ENCODE measurements around the gene ZMYND19.
"Not testable (repeated sequence)": the region's sequence is repeated elsewhere in the genome, so short reads cannot be mapped to it uniquely, and the experiment has no call there.

ZMYND19 gene

DNA sequence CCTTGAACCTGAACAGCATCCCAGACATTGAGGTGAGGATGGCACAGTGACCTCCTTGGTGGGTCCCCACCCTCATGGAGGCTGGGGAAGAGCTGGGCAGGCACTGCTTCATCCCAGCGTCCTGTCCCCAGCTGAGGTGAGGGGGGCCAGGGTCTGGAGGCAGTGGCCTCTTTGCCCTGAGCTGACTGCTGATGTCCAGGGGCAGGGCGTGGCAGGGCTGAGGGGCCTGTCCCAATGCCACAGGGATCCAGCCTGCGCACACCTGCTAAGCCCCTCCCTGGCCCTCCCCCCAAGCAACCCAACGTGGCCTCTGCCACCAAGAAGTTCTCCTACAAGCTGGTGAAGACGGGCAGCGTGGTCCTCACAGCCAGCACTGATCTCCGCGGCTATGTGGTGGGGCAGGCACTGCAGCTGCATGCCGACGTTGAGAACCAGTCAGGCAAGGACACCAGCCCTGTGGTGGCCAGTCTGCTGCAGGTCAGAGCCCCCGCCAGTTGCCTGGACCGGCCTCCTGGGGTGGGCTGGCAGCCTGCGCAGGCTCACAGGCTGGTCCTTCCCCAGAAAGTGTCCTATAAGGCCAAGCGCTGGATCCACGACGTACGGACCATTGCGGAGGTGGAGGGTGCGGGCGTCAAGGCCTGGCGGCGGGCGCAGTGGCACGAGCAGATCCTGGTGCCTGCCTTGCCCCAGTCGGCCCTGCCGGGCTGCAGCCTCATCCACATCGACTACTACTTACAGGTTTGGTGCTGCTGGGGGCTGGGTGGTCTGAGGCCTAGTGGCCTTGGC, 23.6 kb upstream of the ZMYND19 start:
- no peak for DNase-seq

DNA sequence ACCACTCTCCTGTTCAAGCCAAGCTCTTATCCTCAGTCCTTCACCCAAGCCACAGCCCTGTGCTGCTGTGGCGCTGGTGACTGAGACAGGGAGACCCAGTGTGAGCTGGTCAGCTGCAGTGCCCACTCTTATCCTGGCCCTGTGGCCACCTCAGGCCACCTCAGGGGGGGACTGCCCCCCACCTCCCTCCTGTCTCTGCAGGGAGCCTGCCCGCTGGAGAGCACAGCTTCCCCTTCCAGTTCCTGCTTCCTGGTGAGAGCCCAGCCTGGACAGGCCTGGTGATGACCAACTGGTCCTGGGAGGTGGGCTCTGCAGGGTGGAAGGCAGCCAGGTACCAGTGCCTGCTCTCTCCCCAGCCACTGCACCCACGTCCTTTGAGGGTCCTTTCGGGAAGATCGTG, 22.9 kb upstream of the ZMYND19 start:
- no peak for DNase-seq

DNA sequence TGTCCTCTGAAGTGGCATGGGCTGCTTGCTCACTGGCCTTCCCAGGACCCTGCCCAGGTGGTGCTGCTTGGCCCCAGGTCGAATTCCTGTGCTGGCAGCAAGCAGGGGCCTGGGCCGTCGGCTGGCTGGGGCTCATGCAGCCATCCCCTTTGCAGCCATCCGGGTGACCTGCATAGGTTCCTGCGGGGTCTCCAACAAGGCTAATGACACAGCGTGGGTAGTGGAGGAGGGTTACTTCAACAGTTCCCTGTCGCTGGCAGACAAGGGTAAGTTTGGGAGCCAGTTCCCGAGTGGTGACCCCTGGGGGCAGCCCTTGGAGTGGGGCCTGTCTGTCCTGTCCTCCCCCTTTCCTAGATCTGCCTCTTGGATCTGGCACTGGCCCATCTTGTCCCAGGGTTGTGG, 22.4 kb upstream of the ZMYND19 start:
- DNase-seq: no peak

DNA sequence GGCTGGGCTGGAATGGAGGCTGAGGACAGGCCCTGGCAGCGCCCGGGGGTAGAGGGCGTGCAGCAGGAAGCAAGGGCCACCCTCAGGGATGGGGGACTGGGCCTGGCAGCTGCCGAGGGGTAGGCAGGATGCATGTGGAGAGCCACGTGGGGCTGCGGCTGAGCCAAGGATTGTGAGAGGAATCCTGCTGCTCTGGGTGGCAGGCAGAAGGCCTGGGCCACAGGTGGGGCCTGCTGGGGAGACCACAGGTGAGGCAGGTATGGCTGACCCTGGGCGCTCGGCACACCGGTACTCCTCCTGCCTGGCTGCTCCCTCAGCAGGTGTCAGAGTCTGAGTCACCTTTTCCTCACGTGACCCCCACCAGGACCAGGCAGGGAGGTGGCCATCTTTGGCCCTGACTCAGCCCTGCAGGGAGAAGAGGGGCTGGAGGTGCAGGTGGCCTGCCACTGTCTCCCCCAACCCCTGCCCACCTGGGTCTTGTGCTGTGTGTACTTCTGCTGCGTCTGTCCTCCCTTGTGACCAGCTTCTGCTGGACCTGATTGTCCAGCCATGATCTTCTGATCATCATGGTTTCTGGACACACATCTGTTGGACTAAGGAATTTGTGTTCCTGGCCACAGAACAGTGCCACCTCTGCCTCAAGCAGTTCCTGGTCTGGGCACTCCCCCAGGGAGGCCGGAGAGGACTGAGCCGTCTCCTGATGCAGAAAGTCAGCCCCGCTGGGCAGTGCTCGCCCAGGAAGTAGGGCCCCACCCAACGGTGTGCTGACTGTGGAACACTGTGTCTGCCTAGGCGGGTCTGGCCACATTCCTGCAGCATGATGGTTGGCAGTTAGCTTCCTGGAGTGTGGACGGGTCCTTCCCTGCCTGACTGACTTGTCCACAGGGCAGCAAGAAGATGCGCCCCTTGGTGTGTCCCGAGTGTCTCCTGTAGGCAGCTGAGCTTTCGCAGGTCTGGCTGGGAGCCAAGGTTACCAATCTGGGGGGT, 21.6 kb upstream of the ZMYND19 start:
- no peak for DNase-seq

DNA sequence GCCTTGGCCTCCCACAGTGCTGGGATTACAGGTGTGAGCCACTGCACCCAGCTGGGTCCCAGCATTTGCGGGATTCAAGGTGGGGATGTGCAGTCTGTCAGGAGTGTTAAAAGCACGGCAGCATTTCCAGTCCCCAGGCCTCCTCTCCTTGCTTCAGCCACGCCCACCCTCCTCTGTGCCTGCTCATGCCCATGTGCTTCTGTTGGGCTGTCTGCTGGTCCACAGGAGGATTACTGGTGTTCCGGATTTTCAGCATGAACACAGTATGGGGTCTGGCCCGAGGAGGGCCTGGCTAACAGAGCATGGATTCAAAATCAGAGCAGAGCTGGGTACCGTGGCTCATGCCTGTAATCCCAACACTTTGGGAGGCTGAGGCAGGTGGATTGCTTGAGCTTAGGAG, 20.6 kb upstream of the ZMYND19 start:
- DNase-seq: no peak

DNA sequence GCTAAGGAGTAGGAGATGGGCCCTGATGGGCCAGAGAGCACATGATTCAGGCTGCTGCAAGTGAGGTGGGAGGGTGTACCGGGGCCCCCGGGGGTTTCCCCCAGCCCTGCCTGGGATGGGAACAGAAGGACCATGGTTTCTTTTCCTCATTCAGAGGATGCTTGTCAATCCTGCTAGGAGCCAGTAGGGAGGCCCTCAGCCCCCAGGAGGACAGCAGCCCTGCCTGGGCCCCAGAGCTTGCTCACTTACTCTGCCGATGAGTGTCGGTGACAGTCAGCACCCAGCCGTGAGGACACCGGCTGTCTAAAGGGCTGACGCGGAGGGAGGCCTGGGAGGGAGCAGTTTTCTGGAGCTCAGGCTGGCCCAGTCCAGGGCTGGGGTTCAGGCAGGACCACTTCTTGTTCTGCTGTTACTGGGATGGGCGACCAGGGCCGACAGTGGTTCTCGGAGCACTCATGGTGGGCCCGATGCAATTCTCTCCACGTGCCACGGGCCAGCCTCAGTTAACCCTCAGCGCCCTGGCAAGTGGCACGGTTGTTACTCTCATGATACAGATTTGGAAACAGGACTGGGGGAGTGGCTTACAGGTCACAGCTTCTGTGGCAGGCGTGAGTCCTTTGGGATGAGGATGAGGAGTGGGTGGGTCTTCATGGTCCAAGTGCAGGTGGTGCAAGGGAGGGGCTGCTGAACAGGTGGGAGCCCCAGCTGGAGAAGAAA, 17.0 kb upstream of the ZMYND19 start:
- no peak for DNase-seq

- no peak for DNase-seq
These were observed 16.4 kb upstream of the ZMYND19 start for GRCh38 chr9:137606734-137607138.

- no peak for DNase-seq
These were observed 15.8 kb upstream of the ZMYND19 start for GRCh38 chr9:137606005-137606621.

GRCh38 chr9:137605121-137606004, 15.1 kb upstream of the ZMYND19 start, which contains the start of gene ARRDC1:
Gene ARRDC1 (plus strand): TSS chr9:137605686. CDS start chr9:137605718, 32 bp downstream.
- peak; percentile 33 to 92 (median 84) for DNase-seq

GRCh38 chr9:137604345-137605086, 14.2 kb upstream of the ZMYND19 start:
- no peak for DNase-seq

GRCh38 chr9:137603879-137604278, 13.6 kb upstream of the ZMYND19 start:
- no peak for DNase-seq

- no peak for DNase-seq
These were observed 12.3 kb upstream of the ZMYND19 start for GRCh38 chr9:137602661-137603060.

DNA sequence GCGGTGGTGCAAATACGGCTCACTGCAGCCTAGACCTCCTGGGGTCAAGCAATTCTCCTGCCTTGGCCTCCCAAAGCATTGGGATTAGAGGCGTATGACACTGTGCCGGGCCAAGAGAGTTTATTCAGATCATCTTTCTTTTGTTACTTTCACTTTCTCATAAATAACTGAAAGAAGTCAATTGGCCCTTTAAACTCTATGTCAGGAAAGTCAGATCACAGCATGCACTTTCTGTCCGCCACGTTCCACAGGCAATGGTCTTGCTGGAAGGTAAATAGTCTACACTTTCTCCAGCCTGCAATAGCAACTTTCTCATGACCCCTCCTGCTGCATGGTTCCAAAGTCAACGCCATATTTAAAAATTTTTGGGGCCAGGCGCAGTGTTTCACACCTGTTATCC, 8.6 kb upstream of the ZMYND19 start:
- no peak for DNase-seq

GRCh38 chr9:137596577-137596976, 6.3 kb upstream of the ZMYND19 start:
- not testable (repeated sequence) for DNase-seq

- no peak for DNase-seq
These were observed 2.9 kb upstream of the ZMYND19 start for GRCh38 chr9:137593176-137593575.

DNA sequence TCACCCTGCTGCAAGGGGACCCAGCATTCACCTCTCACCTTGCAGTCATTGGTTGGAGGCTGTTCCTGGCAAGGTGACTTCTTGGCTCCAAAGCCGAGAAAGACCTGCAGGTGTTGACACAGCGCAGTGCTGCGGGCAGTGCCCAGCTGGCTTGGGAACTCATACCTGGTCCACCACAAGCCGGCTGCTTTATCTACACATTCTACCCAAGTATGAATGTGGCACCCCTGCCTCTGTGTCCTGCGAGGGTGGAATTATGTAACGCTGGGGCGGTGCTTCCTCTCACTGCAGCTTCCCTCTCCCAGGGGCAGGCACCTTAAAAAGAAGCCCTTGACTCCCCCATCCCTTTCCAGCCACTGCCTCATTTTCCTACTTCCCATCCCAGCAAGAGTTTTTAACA, 2.5 kb upstream of the ZMYND19 start:
- DNase-seq: no peak

- no peak for DNase-seq
These were observed 216 bp downstream of the ZMYND19 start for GRCh38 chr9:137590123-137590468.

DNA sequence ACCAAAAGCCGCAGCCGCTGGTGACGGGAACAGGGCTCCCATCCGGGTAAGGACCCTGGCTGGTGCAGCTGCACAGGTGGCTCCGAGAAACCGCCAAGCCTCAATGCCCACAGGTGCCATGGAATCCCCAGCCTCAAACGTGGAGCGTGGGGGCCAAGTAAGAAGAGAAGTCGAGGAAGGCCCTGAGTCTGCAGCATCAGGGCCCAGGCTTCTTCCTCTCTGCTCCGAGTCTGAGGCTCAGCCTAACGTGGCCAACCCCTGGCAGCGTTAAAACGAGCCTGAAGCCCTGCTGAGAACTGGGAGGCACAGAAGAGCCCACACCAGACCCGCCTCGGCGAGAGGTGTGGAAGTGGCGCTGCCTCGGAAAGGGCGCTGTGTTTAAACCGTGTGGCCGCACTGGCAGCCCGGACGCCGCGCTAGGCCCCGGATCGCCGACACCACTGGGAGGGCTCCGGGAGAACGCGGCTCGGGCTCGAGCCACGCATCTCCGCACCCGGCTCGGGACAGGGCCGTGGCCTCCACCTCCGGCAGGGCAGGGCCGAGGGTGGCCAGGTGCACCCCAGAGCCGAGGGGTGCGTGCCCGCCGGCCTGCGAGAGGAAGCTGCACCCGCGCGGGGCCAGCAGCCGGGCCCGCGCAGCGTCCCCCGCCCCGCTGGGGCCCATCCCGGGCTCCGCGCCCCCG, 730 bp downstream of the ZMYND19 start:
- DNase-seq: no peak

DNA sequence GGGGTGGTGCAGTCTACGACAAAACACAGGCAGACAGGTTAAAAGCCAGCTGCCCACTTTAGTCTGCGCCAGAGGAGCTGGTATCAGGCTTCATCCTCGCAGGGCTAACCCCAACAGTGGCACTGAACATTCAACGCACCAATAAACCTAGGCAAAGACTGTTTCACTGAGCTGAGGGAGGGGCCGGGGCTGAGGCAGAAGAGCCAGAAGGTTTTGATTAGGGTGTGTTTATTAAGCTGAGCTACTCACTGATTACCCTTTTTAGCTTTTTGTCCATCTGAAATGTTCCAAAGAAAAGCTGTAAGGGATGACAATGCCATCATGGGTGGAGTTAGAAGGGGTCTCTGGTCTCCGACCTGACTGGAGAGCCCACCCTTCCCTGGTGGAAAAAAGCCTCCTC, 1.4 kb downstream of the ZMYND19 start:
- no peak for DNase-seq

- no peak for DNase-seq
These were observed 2.0 kb downstream of the ZMYND19 start for GRCh38 chr9:137588311-137588710.

All from C1 segment of cervical spinal cord (tissue), 14 donors.